ENCODE results near the gene OSGEPL1. TPM values are rescaled to one million over a fixed set of nuclear protein-coding genes. Genes with fewer than 3 reads are reported as not detected.

Gene OSGEPL1
- total and polyA plus RNA-seq, 2 of the 4 experiments (the other 2 are of a cell fraction): 5.0 to 6.8 TPM

Other genes with a start within 250 kb of the OSGEPL1 start
- 3.9 and 5.0 TPM in 2 replicates for gene SLC40A1, start 182.0 kb downstream of the OSGEPL1 start, total RNA-seq (2012; rRNA removed)
- gene SLC40A1, start 182.0 kb downstream of the OSGEPL1 start, polyA plus RNA-seq (2012; rRNA removed): 1.3 and 1.5 TPM in 2 replicates
- 35.7 and 67.5 TPM in 2 replicates for gene ASNSD1, start 101.3 kb downstream of the OSGEPL1 start, total RNA-seq (2012; rRNA removed)
- 20.0 and 29.1 TPM in 2 replicates for gene ASNSD1, start 101.3 kb downstream of the OSGEPL1 start, polyA plus RNA-seq (2012; rRNA removed)
- gene ANKAR, start 88.1 kb downstream of the OSGEPL1 start, total RNA-seq (2012; rRNA removed): 2.2 and 4.4 TPM in 2 replicates
- gene ANKAR, start 88.1 kb downstream of the OSGEPL1 start, polyA plus RNA-seq (2012; rRNA removed): 0.96 and 1.1 TPM in 2 replicates
- gene ORMDL1, start 21.5 kb upstream of the OSGEPL1 start, total RNA-seq (2012; rRNA removed): 35.8 and 39.2 TPM in 2 replicates
- gene ORMDL1, start 21.5 kb upstream of the OSGEPL1 start, polyA plus RNA-seq (2012; rRNA removed): 48.7 and 66.8 TPM in 2 replicates
- gene PMS1, start 21.7 kb upstream of the OSGEPL1 start, total RNA-seq (2012; rRNA removed): 10.6 and 20.0 TPM in 2 replicates
- 7.1 and 8.1 TPM in 2 replicates for gene PMS1, start 21.7 kb upstream of the OSGEPL1 start, polyA plus RNA-seq (2012; rRNA removed)

All from IMR-90 (cell line).